Lower leg skin (tissue), 4 donors: ENCODE data around the gene MCUR1. TPM values are rescaled to one million over a fixed set of nuclear protein-coding genes. Genes with fewer than 3 reads are reported as not detected.
A peak's percentile ranks its signal among the peaks of the same experiment; 100 is the strongest.

Source experiments
- DNase-seq, 2 donors: peaks; one replicate each; pipeline ENCODE4 v3.0.0-alpha.2; 2019; ENCODE audit warnings: low spot score in 2 of 2
- H3K4me3 ChIP-seq: fragments of 200-600 bp; sonication (generic); 2 replicates; pipeline ENCODE4 v1.5.1; 2017; ENCODE audit warnings: mild to moderate bottlenecking, low read depth; ENCODE audit not compliant: poor library complexity, severe bottlenecking
- POLR2A ChIP-seq, 2 donors: fragments of 450-650 bp; IDR thresholded peaks; one replicate each; pipeline ENCODE4 v1.6.1; 2016 to 2017; ENCODE audit warnings: antibody characterized with exemption in 2 of 2, mild to moderate bottlenecking in 1 of 2, moderate library complexity in 1 of 2
- WGBS, 2 donors: methylation state at CpG; one replicate each; pipeline ENCODE4 v1.1.5; 2018; 5-methylcytosine and 5-hydroxymethylcytosine counted together
- intact Hi-C: fragments of 100-400 bp; cut with DNase I; formaldehyde crosslinking; loops from one replicate; pipeline ENCODE4 v1.15.0; 2023; ENCODE audit warnings: low total_unique reads
- total RNA-seq, 4 donors: library from RNA; depleted of rRNA; stranded (reverse); fragments of >200 nt; gene quantifications; one replicate each; pipeline ENCODE4 v1.1.0, GENCODE V29; 2016
- TF ChIP-seq, protein P1 (sequence below), 3 donors: fragments of 450-650 bp; IDR thresholded peaks; one replicate each; pipeline ENCODE4 v1.5.1; 2016; ENCODE audit warnings: antibody characterized with exemption in 3 of 3, mild to moderate bottlenecking in 3 of 3, moderate library complexity in 2 of 3

The MCUR1 gene
- total RNA-seq, 4 donors from 2014 or later: 19.2 to 50.1 (median 33.5) TPM

DNA sequence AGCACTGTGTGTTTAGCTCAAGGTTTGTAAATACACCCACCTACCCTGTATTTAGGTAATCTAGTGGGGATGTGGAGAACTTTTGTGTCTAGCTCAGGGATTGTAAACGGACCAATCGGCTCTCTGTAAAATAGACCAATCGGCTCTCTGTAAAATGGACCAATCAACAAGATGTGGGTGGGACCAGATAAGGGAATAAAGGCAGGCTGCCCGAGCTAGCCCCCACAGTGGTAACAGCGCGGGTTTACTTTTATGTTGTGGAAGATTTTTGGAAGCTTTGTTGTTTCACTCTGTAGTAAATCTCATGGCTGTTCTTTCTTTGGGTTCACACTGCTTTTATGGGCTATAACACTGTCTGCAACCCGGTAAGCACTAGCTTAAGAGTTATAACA lies 70.6 kb downstream of the MCUR1 start:
- H3K4me3 ChIP-seq: no peak overlapping the region
- WGBS, 2 donors: 87 to 94% methylated on average over 7 of the region's 7 CpGs
- intact Hi-C loops: no loop called here
- no peak for DNase-seq
- TF ChIP-seq, protein P1, sequence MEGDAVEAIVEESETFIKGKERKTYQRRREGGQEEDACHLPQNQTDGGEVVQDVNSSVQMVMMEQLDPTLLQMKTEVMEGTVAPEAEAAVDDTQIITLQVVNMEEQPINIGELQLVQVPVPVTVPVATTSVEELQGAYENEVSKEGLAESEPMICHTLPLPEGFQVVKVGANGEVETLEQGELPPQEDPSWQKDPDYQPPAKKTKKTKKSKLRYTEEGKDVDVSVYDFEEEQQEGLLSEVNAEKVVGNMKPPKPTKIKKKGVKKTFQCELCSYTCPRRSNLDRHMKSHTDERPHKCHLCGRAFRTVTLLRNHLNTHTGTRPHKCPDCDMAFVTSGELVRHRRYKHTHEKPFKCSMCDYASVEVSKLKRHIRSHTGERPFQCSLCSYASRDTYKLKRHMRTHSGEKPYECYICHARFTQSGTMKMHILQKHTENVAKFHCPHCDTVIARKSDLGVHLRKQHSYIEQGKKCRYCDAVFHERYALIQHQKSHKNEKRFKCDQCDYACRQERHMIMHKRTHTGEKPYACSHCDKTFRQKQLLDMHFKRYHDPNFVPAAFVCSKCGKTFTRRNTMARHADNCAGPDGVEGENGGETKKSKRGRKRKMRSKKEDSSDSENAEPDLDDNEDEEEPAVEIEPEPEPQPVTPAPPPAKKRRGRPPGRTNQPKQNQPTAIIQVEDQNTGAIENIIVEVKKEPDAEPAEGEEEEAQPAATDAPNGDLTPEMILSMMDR (IDR thresholded peaks at IDR 0.05): no peak
- no peak for TF ChIP-seq POLR2A (IDR thresholded peaks at IDR 0.05)

DNA sequence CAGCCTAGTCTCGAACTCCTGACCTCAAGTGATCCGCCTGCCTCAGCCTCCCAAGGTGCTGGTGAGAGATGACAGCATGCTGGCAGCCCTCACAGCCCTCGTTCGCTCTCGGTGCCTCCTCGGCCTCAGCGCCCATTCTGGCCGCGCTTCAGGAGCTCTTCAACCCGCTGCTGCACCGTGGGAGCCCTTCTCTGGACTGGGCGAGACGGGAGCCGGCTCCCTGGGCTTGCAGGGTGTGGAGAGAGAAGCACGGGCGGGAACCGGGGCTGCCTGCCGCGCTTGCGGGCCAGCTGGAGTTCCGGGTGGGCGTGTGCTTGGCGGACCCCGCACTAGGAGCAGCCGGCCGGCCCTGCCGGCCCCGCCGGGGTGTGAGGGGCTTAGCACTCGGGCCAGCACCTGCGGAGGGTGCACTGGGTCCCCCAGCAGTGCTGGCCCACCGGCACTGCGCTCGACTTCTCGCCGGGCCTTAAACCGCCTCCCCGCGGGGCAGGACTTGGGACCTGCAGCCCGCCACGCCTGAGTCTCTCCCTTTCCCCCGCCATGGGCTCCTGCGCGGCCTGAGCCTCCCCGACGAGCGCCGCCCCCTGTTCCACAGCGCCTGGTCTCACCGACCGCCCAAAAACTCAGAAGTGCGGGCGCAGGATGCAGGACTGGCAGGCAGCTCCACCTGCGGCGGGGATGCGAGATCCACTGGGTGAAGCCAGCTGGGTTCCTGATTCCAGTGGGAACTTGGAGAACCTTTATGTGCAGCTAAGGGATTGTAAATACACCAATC lies 71.2 kb downstream of the MCUR1 start:
- intact Hi-C loops: no loop called here
- no peak overlapping the region for H3K4me3 ChIP-seq

DNA sequence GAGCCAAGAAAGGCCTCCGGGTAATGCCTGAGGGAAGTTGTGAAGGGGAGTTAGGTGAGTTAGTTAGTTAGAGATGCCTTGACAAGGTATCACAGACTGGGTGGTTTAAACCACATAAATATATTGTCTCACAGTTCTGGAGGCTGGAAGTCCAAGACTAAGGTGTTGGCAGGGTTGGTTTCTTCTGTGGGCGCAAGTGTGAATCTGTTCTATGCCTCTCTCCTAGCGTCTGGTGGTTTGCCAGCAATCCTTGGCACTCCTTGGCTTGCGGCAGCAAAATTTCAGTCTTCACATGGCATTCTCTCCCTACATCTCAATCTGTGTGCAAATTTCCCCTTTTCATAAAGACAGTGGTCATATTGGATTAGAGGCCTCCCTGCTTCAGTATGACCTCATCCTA lies 73.0 kb downstream of the MCUR1 start:
- WGBS, 2 donors: 86 to 93% methylated on average over 4 of the region's 4 CpGs
- H3K4me3 ChIP-seq: no peak overlapping the region
- peak in 1 of 2 donors; percentile 31 for DNase-seq
- intact Hi-C loops: no loop called here
- no peak for TF ChIP-seq POLR2A (IDR thresholded peaks at IDR 0.05)
- TF ChIP-seq, protein P1 (IDR thresholded peaks at IDR 0.05): no peak

More for the DNA sequence above, 71.2 kb downstream of the MCUR1 start:
- DNase-seq: no peak
- WGBS, 2 donors: 84 to 88% methylated on average over 44 to 56 of the region's 56 CpGs
- TF ChIP-seq POLR2A (IDR thresholded peaks at IDR 0.05): no peak
- TF ChIP-seq, protein P1 (IDR thresholded peaks at IDR 0.05): no peak

Other genes with a start within 250 kb of the MCUR1 start
- gene SIRT5, start 240.0 kb downstream of the MCUR1 start, total RNA-seq: 10 to 100 TPM in 1 of 4 donors, 1 to 10 TPM in 3; 5.5 to 12.7 (median 5.9) TPM
- gene NOL7, start 199.2 kb downstream of the MCUR1 start, total RNA-seq: 10 to 100 TPM; 54.7 to 77.2 (median 66.7) TPM
- gene RANBP9, start 102.7 kb downstream of the MCUR1 start, total RNA-seq: 10 to 100 TPM; 45.4 to 59.3 (median 53.6) TPM
- gene RNF182, start 110.4 kb upstream of the MCUR1 start, total RNA-seq: 1 to 10 TPM in 1 of 4 donors, under 1 TPM in 2, not detected in 1; 0.32 to 1.3 (median 0.42) TPM